GM10248 (cell line): ENCODE measurements around the gene NTNG1.

Experiments
- CTCF ChIA-PET: fragments of 300-600 bp; sonication (Branson Sonifier 250); formaldehyde crosslinking; extraction: SDS; loops from one replicate; lab custom pipeline; 2021; ENCODE audit warnings: antibody characterized with exemption; lab: Yijun Ruan, JAX
- POLR2A ChIA-PET: fragments of 350-650 bp; sonication (Branson Sonifier 250); formaldehyde crosslinking; extraction: SDS; loops from one replicate; lab custom pipeline; 2020; ENCODE audit warnings: antibody characterized with exemption; lab: Yijun Ruan, JAX
- DNase-seq: peaks from one replicate; pipeline ENCODE4 v3.0.0; 2012; ENCODE audit errors: extremely low spot score
- CTCF ChIP-seq: IDR thresholded peaks from 2 replicates; pipeline ENCODE4 v1.5.1; 2012; ENCODE audit warnings: mild to moderate bottlenecking, low read depth; ENCODE audit errors: extremely low read depth, missing control alignments, control extremely low read depth

Gene NTNG1

GRCh38 chr1:107378426-107378825 lies 237.6 kb downstream of the NTNG1 start:
- ChIA-PET POLR2A (no interaction called here), CTCF (no interaction called here)
- no peak for TF ChIP-seq CTCF
- DNase-seq: no peak

GRCh38 chr1:107378866-107379265 lies 238.0 kb downstream of the NTNG1 start:
- POLR2A ChIA-PET: no interaction called here
- CTCF ChIA-PET: no interaction called here
- TF ChIP-seq CTCF: no peak
- no peak for DNase-seq

DNA sequence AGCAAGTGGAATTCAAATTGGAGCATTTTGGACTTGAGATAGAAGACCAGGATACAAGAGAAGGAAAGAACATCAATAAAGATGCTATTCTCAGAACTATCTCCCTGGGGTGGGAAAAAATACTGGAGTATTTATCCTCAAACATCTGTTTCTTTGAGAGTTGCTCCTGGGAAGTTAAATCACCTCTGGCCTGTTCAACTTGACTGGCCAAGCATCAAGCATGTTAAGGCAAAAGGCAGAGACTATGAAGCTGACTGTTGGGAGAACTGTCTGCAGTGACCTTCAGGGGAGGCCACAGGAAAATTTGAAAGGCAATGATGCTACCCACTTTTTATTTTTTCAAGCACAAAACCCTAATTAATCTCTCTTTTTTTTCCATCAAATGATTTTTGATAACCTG lies 239.0 kb downstream of the NTNG1 start:
- TF ChIP-seq CTCF: no peak
- CTCF ChIA-PET: interaction anchor here (1.1 to 2.0 kb wide), 2 partner anchors 11 to 208 kb away, joined by 3 to 6 read pairs; no protein-coding TSS in a partner anchor
- DNase-seq: no peak
- POLR2A ChIA-PET: no interaction called here

- TF ChIP-seq CTCF: no peak
Measured at GRCh38 chr1:107389410-107390396, 248.9 kb downstream of the NTNG1 start.

GRCh38 chr1:107394301-107394700 lies 253.5 kb downstream of the NTNG1 start:
- POLR2A ChIA-PET: no interaction called here
- CTCF ChIA-PET: no interaction called here
- no peak for DNase-seq
- no peak for TF ChIP-seq CTCF

More at GRCh38 chr1:107389410-107390396, 248.9 kb downstream of the NTNG1 start:
- no peak for DNase-seq
- CTCF ChIA-PET: interaction anchor here (1.1 to 1.8 kb wide), 6 partner anchors 9 to 141 kb away, joined by 3 to 6 read pairs (median 4); no protein-coding TSS in a partner anchor
- POLR2A ChIA-PET: no interaction called here

DNA sequence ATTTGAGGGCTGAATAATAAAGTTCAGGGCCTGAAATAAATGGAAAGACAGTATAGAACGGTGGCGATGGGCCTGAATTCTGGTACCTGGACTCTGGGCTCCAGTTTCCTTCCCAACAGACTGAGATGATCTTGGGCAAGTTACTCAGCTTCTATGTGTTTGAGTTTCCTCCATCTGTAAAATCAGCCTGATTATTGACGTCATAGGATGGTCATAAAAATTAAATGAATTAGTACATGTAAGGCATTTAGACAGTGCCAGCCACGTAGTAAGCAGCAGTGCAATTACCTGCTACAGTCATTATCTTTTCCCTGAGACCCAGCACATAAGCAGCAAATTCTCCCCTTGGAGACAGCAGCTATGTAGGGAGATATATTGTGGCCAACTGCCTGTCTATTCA lies 260.9 kb downstream of the NTNG1 start:
- TF ChIP-seq CTCF: no peak
- DNase-seq: no peak
- CTCF ChIA-PET: interaction anchor here (0.6 to 1.7 kb wide), 2 partner anchors 13 to 128 kb away, joined by 3 read pairs; no protein-coding TSS in a partner anchor
- POLR2A ChIA-PET: no interaction called here
